Neural progenitor cell (in vitro differentiated cells): ENCODE results near the gene PITPNM3. TPM values are rescaled to one million over a fixed set of nuclear protein-coding genes. Genes with fewer than 3 reads are reported as not detected.
A peak's percentile ranks its signal among the peaks of the same experiment; 100 is the strongest.

Source experiments
- DNase-seq: peaks from one replicate; pipeline ENCODE4 v3.0.0-alpha.2; 2016; ENCODE audit warnings: low spot score
- H2AFZ ChIP-seq: fragments of 200-600 bp; sonication (generic); replicated peaks from 2 replicates; pipeline ENCODE4 v1.6.1; 2016; ENCODE audit warnings: antibody characterized with exemption
- H3F3A ChIP-seq: fragments of 200-600 bp; sonication (generic); 2 replicates; pipeline ENCODE4 v1.6.1; 2016; ENCODE audit warnings: antibody characterized with exemption, low read depth
- H3K27ac ChIP-seq: fragments of 200-600 bp; sonication (generic); 2 replicates; pipeline ENCODE4 v1.5.1; 2016; ENCODE audit warnings: mild to moderate bottlenecking
- H3K27me3 ChIP-seq: fragments of 200-600 bp; sonication (generic); 2 replicates; pipeline ENCODE4 v1.6.1; 2016; ENCODE audit warnings: mild to moderate bottlenecking, moderate library complexity
- H3K36me3 ChIP-seq: fragments of 200-600 bp; sonication (generic); 2 replicates; pipeline ENCODE4 v1.5.1; 2016
- H3K4me1 ChIP-seq: fragments of 200-600 bp; sonication (generic); 2 replicates; pipeline ENCODE4 v1.6.1; 2016; ENCODE audit warnings: mixed run types
- H3K4me2 ChIP-seq: fragments of 200-600 bp; sonication (generic); 2 replicates; pipeline ENCODE4 v1.6.1; 2016
- H3K4me3 ChIP-seq: fragments of 200-600 bp; sonication (generic); 2 replicates; pipeline ENCODE4 v1.5.1; 2016
- H3K79me2 ChIP-seq: fragments of 200-600 bp; sonication (generic); 2 replicates; pipeline ENCODE4 v1.6.1; 2016; ENCODE audit warnings: low read depth
- H3K9ac ChIP-seq: fragments of 200-600 bp; sonication (generic); 2 replicates; pipeline ENCODE4 v1.6.1; 2016
- H3K9me3 ChIP-seq: fragments of 200-600 bp; sonication (generic); 2 replicates; pipeline ENCODE4 v1.5.1; 2016; ENCODE audit warnings: low read depth
- H4K20me1 ChIP-seq: fragments of 200-600 bp; sonication (generic); 2 replicates; pipeline ENCODE4 v1.6.1; 2016; ENCODE audit warnings: low read depth
- H3K27ac Mint-ChIP-seq: 3 replicates; pipeline ENCODE4 v1.8.0; 2021; ENCODE audit warnings: mixed read lengths
- H3K27me3 Mint-ChIP-seq: 2 replicates; pipeline ENCODE4 v1.8.0; 2022; ENCODE audit warnings: low read depth, mild to moderate bottlenecking, inconsistent platforms, moderate library complexity, mixed read lengths; ENCODE audit not compliant: insufficient read depth
- H3K36me3 Mint-ChIP-seq: 3 replicates; pipeline ENCODE4 v1.8.0; 2021; ENCODE audit warnings: mixed read lengths
- H3K4me1 Mint-ChIP-seq: 3 replicates; pipeline ENCODE4 v1.8.0; 2021; ENCODE audit warnings: mixed read lengths
- H3K4me3 Mint-ChIP-seq: 3 replicates; pipeline ENCODE4 v1.8.0; 2021; ENCODE audit warnings: mild to moderate bottlenecking, moderate library complexity, mixed read lengths
- H3K9me3 Mint-ChIP-seq: 3 replicates; pipeline ENCODE4 v1.8.0; 2020; ENCODE audit warnings: mixed read lengths
- CTCF ChIP-seq: fragments of 200-600 bp; sonication (generic); IDR thresholded peaks from 2 replicates; pipeline ENCODE4 v1.5.1; 2017; ENCODE audit warnings: antibody characterized with exemption, mild to moderate bottlenecking
- EZH2 ChIP-seq: fragments of 200-600 bp; sonication (generic); IDR thresholded peaks from 2 replicates; pipeline ENCODE4 v1.6.1; 2017; ENCODE audit warnings: antibody characterized with exemption, mild to moderate bottlenecking, moderate library complexity
- EZH2phosphoT487 ChIP-seq: fragments of 200-600 bp; sonication (generic); IDR thresholded peaks from 2 replicates; pipeline ENCODE4 v1.6.1; 2017; ENCODE audit warnings: antibody characterized with exemption
- total RNA-seq: library from RNA; depleted of rRNA; stranded (reverse); fragments of >200 nt; gene quantifications from 2 replicates; pipeline ENCODE4 v1.2.3, GENCODE V29; 2015; ENCODE audit warnings: low replicate concordance

Gene PITPNM3
- total RNA-seq, 1 donor from 2014 or later, result 2.8 TPM

- TF ChIP-seq CTCF, result no peak
- no peak for TF ChIP-seq EZH2
- no peak for TF ChIP-seq EZH2phosphoT487
- H3K4me1 Mint-ChIP-seq, result peaks cover 53% of the 10 kb centered on the region
- Histone ChIP-seq H3K36me3 (no peaks in the 10 kb centered on the region), H3K9ac (no peak overlapping the region), H3F3A (peaks cover 49% of the 10 kb centered on the region), H3K27me3 (no peaks in the 10 kb centered on the region), H3K4me2 (peak overlapping the region; percentile 77), H3K9me3 (no peaks in the 10 kb centered on the region), H3K27ac (no peak overlapping the region), H4K20me1 (peaks cover 2% of the 10 kb centered on the region), H3K4me3 (peak overlapping the region; percentile 42), H2AFZ (peak overlapping the region; percentile 1), H3K4me1 (peaks cover 45% of the 10 kb centered on the region), H3K79me2 (no peaks in the 10 kb centered on the region)
- H3K27me3 Mint-ChIP-seq, result peaks cover 9% of the 10 kb centered on the region
- no peaks in the 10 kb centered on the region for H3K9me3 Mint-ChIP-seq
- peaks cover 4% of the 10 kb centered on the region for H3K36me3 Mint-ChIP-seq
- no peak overlapping the region for H3K27ac Mint-ChIP-seq
- no peak overlapping the region for H3K4me3 Mint-ChIP-seq
- peak; percentile 78 for DNase-seq
Observed at GRCh38 chr17:6455321-6455705, 101.0 kb downstream of the PITPNM3 start.

- Histone ChIP-seq H3F3A (peaks cover 53% of the 10 kb centered on the region), H3K36me3 (no peaks in the 10 kb centered on the region), H3K27me3 (no peaks in the 10 kb centered on the region), H4K20me1 (peaks cover 5% of the 10 kb centered on the region), H3K9ac (no peak overlapping the region), H2AFZ (peak overlapping the region; percentile 1), H3K9me3 (no peaks in the 10 kb centered on the region), H3K4me3 (peak overlapping the region; percentile 42), H3K27ac (no peak overlapping the region), H3K4me1 (peaks cover 43% of the 10 kb centered on the region), H3K4me2 (peak overlapping the region; percentile 77), H3K79me2 (no peaks in the 10 kb centered on the region)
- Mint-ChIP-seq H3K4me3 (peak overlapping the region; percentile 27), H3K36me3 (peaks cover 8% of the 10 kb centered on the region), H3K9me3 (no peaks in the 10 kb centered on the region), H3K27me3 (peaks cover 9% of the 10 kb centered on the region), H3K27ac (no peak overlapping the region), H3K4me1 (peaks cover 54% of the 10 kb centered on the region)
- DNase-seq, result peak; percentile 60
- TF ChIP-seq EZH2 (peak; percentile 48), EZH2phosphoT487 (no peak), CTCF (no peak)
Observed at GRCh38 chr17:6454495-6455320, 101.6 kb downstream of the PITPNM3 start.

GRCh38 chr17:6453279-6454024 is 102.9 kb downstream of the PITPNM3 start:
- Histone ChIP-seq H4K20me1 (peaks cover 5% of the 10 kb centered on the region), H3K4me2 (peak overlapping the region; percentile 33), H3K4me1 (peaks cover 43% of the 10 kb centered on the region), H2AFZ (no peak overlapping the region), H3K36me3 (no peaks in the 10 kb centered on the region), H3K27me3 (no peaks in the 10 kb centered on the region), H3K9ac (no peak overlapping the region), H3K4me3 (no peak overlapping the region), H3K79me2 (no peaks in the 10 kb centered on the region), H3K9me3 (no peaks in the 10 kb centered on the region), H3K27ac (no peak overlapping the region), H3F3A (peaks cover 64% of the 10 kb centered on the region)
- Mint-ChIP-seq H3K27ac (peak overlapping the region; percentile 80), H3K9me3 (no peaks in the 10 kb centered on the region), H3K4me3 (peak overlapping the region; percentile 49), H3K27me3 (peaks cover 9% of the 10 kb centered on the region), H3K36me3 (peaks cover 14% of the 10 kb centered on the region), H3K4me1 (peaks cover 54% of the 10 kb centered on the region)
- TF ChIP-seq EZH2 (no peak), CTCF (no peak), EZH2phosphoT487 (no peak)
- DNase-seq, result no peak
